HepG2 (cell line): ENCODE results near the gene LMAN1L. TPM values are rescaled to one million over a fixed set of nuclear protein-coding genes. Genes with fewer than 3 reads are reported as not detected.
A peak's percentile ranks its signal among the peaks of the same experiment; 100 is the strongest.

Experiments
- ATAC-seq: fragments of 200-7000 bp; cut with Tn5 transposase; 3 replicates; pipeline ENCODE4 v1.9.1; 2020; ENCODE audit warnings: mild to moderate bottlenecking, moderate library complexity
- BruUV-seq: library from RNA; stranded (reverse); fragments of 400-500 nt; replicated peaks from 2 replicates; lab custom pipeline; 2021; lab: Mats Ljungman, UMichigan
- CTCF ChIA-PET: fragments of 300-600 bp; formaldehyde crosslinking; extraction: SDS; loops from one replicate; lab custom pipeline; 2021; ENCODE audit warnings: low total read pairs, inconsistent platforms, low intra/inter-chr PET ratio; lab: Yijun Ruan, JAX
- POLR2A ChIA-PET: fragments of 350-600 bp; sonication (Branson Sonifier 250); formaldehyde crosslinking; loops from one replicate; lab custom pipeline; 2020; ENCODE audit warnings: antibody characterized with exemption, inconsistent platforms; lab: Yijun Ruan, JAX
- DNase-seq: peaks from one replicate; pipeline ENCODE4 v3.0.0-alpha.2; 2015; ENCODE audit warnings: low spot score
- FAIRE-seq: peaks from 3 replicates; lab custom pipeline; 2011; peaks lifted over from hg19 to GRCh38; lab: Jason Lieb, UNC
- H2AFZ ChIP-seq: one replicate; pipeline ENCODE4 v1.6.1; 2011; ENCODE audit warnings: low read length, inconsistent platforms
- H3K27ac ChIP-seq: fragments of 300-600 bp; 3 replicates; pipeline ENCODE4 v1.8.0; 2011; ENCODE audit warnings: mixed run types, mild to moderate bottlenecking, mixed read lengths, low read length, inconsistent platforms; ENCODE audit not compliant: insufficient read depth; ENCODE audit errors: extremely low read length
- H3K27me3 ChIP-seq, 2 experiments: fragments of 200-600 bp in 1 of 2; 2 replicates in 1 of 2; 3 replicates in 1 of 2; pipeline versions ENCODE4 v1.6.0 to v1.8.0; 2011; ENCODE audit warnings: low read length in 2 of 2, mild to moderate bottlenecking in 2 of 2, moderate library complexity in 2 of 2, inconsistent platforms in 1 of 2; ENCODE audit not compliant: insufficient read depth in 2 of 2, control insufficient read depth in 1 of 2
- H3K36me3 ChIP-seq, 2 experiments: fragments of 200-600 bp in 1 of 2; replicated peaks in 1 of 2; 2 replicates in 1 of 2; 3 replicates in 1 of 2; pipeline versions ENCODE4 v1.5.1 to v1.8.0; 2011; ENCODE audit warnings: low read length in 2 of 2, inconsistent platforms in 1 of 2; ENCODE audit not compliant: insufficient read depth in 2 of 2, control insufficient read depth in 1 of 2
- H3K4me1 ChIP-seq: 2 replicates; pipeline ENCODE4 v1.5.1; 2012; ENCODE audit warnings: low read length, inconsistent platforms; ENCODE audit not compliant: insufficient read depth
- H3K4me2 ChIP-seq: 2 replicates; pipeline ENCODE4 v1.6.0; 2011; ENCODE audit warnings: low read depth, low read length, inconsistent platforms
- H3K4me3 ChIP-seq, 3 experiments: fragments of 200-600 bp in 1 of 3; sonication (generic), shearing (Covaris generic) in 1 of 3; replicated peaks in 1 of 3; 2 replicates each; pipeline ENCODE4 v1.5.1; 2011 to 2016; ENCODE audit warnings: low read length in 3 of 3, inconsistent platforms in 2 of 3, low read depth in 2 of 3, mild to moderate bottlenecking in 2 of 3, control low read depth in 1 of 3, mixed read lengths in 1 of 3; ENCODE audit not compliant: insufficient read depth in 1 of 3
- H3K79me2 ChIP-seq: one replicate; pipeline ENCODE4 v1.6.1; 2011; ENCODE audit warnings: low read length, inconsistent platforms; ENCODE audit not compliant: insufficient read depth
- H3K9ac ChIP-seq: 2 replicates; pipeline ENCODE4 v1.6.0; 2011; ENCODE audit warnings: mild to moderate bottlenecking, low read depth, low read length, inconsistent platforms; ENCODE audit not compliant: insufficient read depth
- H3K9me3 ChIP-seq: 2 replicates; pipeline ENCODE4 v1.5.1; 2012; ENCODE audit warnings: mild to moderate bottlenecking, low read length
- H4K20me1 ChIP-seq: 2 replicates; pipeline ENCODE4 v1.6.0; 2011; ENCODE audit warnings: inconsistent platforms, mild to moderate bottlenecking, low read length, moderate library complexity; ENCODE audit not compliant: insufficient read depth
- CBFB ChIP-seq: sonication (generic); formaldehyde crosslinking; IDR thresholded peaks from 2 replicates; pipeline ENCODE4 v1.4.0; 2020; ENCODE audit warnings: missing genetic modification reagents
- KDM2A ChIP-seq: sonication (generic); formaldehyde crosslinking; IDR thresholded peaks from 2 replicates; pipeline ENCODE4 v1.4.0; 2020; ENCODE audit warnings: low read depth, missing genetic modification reagents, borderline replicate concordance
- MED8 ChIP-seq: sonication (generic); formaldehyde crosslinking; IDR thresholded peaks from 2 replicates; pipeline ENCODE4 v1.8.1; 2023; ENCODE audit warnings: mild to moderate bottlenecking, missing genetic modification reagents; ENCODE audit not compliant: insufficient replicate concordance
- POLR2G ChIP-seq: fragments of 200-400 bp; formaldehyde crosslinking; IDR thresholded peaks from 2 replicates; pipeline ENCODE4 v1.6.1; 2018; ENCODE audit warnings: mild to moderate bottlenecking, low read depth, low read length, moderate library complexity
- STAG1 ChIP-seq: sonication (generic); formaldehyde crosslinking; IDR thresholded peaks from 2 replicates; pipeline ENCODE4 v1.4.0; 2020; ENCODE audit warnings: missing genetic modification reagents
- ZNF451 ChIP-seq: sonication (generic); formaldehyde crosslinking; IDR thresholded peaks from 2 replicates; pipeline ENCODE4 v1.5.0; 2020; ENCODE audit warnings: mild to moderate bottlenecking, missing genetic modification reagents
- ZNF772 ChIP-seq: sonication (generic); formaldehyde crosslinking; IDR thresholded peaks from 2 replicates; pipeline ENCODE4 v1.5.0; 2020; ENCODE audit warnings: mild to moderate bottlenecking, missing genetic modification reagents
- ZNF780A ChIP-seq: sonication (generic); formaldehyde crosslinking; IDR thresholded peaks from 2 replicates; pipeline ENCODE4 v1.8.0; 2022; ENCODE audit warnings: mild to moderate bottlenecking, missing genetic modification reagents, moderate library complexity
- WGBS: methylation state at CpG from one replicate; pipeline ENCODE4 v1.1.6; 2017; ENCODE audit warnings: low lambda C conversion rate; 5-methylcytosine and 5-hydroxymethylcytosine counted together
- in situ Hi-C: cut with HindIII; loops from 2 replicates; pipeline ENCODE4 v1.10.0; 2017; ENCODE audit warnings: low pct_unique_long_range_greater_than_20kb; ENCODE audit not compliant: extremely low pct_ligation_motif_present
- intact Hi-C: fragments of 100-400 bp; cut with micrococcal nuclease; formaldehyde crosslinking; loops from one replicate; pipeline ENCODE4 v1.10.0; 2022; ENCODE audit not compliant: unreplicated experiment
- polyA plus RNA-seq, 8 experiments: library from polyadenylated mRNA; depleted of rRNA in 3 of 8; stranded (reverse) in 7 of 8; unstranded in 1 of 8; fragments of >200 nt; fragmentation: Illumina TruSeq in 4 of 8; extraction: Trizol in 4 of 8; gene quantifications; 2 replicates each; pipeline versions ENCODE4 v1.2.1 to v1.2.3, GENCODE V29; 2011 to 2016; ENCODE audit warnings: low read depth in 4 of 8, missing spikeins in 1 of 8, mixed read lengths in 1 of 8; ENCODE audit not compliant: insufficient read depth in 1 of 8
- total RNA-seq, 5 experiments: library from RNA; depleted of rRNA; stranded (reverse); fragments of >200 nt; fragmentation: Illumina TruSeq; extraction: Trizol; gene quantifications; 2 replicates each; pipeline ENCODE4 v1.2.3, GENCODE V29; 2016; ENCODE audit warnings: low read depth in 1 of 5
- TF ChIP-seq, protein P1 (sequence below): sonication (generic); formaldehyde crosslinking; conservative IDR thresholded peaks from 2 replicates; pipeline ENCODE4 v1.4.0; 2020; ENCODE audit warnings: mild to moderate bottlenecking, missing genetic modification reagents, moderate library complexity

The LMAN1L gene
- total and polyA plus RNA-seq, 2 of the 13 experiments (the other 11 are each of a cell fraction or from before 2014, with no cell fraction given), result not detected

DNA sequence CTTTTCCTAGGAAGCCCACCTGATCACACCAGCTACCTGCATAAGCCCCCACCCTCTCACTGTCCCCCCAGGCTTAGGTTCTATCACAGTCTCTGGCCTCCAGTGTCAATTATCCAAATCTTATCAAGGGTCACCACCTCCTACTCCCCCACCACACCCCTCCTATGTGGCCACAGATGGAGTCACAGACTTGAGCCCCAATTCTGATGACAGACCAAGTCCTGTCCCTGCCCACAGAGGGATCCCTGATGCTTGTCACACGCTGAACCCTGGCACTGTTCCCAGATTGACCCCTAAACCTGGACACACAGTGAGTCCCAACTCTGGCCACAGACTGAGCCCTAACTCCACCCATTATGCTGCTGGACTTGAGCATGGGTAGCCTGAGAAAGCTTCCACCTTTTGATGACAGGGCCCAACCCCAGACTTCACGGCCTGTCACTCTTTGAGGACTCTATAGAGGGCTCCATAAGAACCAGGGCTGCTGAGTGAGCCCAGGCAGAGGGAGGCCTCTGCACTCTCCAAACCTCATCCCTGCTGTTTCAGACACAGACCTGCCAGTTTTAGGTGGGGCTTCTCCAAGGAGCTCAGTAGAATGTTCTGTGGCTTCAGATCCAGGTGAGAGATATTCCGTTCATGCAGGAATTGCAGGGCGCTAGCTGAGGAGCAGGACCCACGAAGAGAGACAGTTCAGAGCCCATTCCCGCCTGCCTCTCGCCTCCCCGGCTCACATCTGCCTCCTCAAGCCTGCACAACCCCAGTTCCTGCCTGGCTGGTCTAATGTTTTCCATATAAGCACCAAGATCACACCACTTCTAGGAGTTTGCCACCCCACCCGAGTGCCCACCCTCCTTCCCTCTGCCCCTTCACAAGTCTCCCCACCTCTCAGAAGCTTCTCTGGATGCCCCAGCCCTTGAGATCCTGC is 28.5 kb downstream of the LMAN1L start:
- H3K27ac ChIP-seq, result no peak overlapping the region
- DNase-seq (no peak), ATAC-seq (no peak), FAIRE-seq (no peak)
- TF ChIP-seq KDM2A (no peak), ZNF451 (CRISPR knock-in tag) (no peak)
- no peaks in the 10 kb centered on the region for H3K79me2 ChIP-seq
- BruUV-seq, result no TSS peak
- H2AFZ ChIP-seq, result no peak overlapping the region
- H3K4me3 ChIP-seq, result no peak overlapping the region
- peaks cover 6 to 17% of the 10 kb centered on the region in 2 experiments; a peak in 4 of 5 replicates for H3K36me3 ChIP-seq
- intact Hi-C loops, result no loop called here
- CTCF ChIA-PET, result no interaction called here
- H3K4me1 ChIP-seq, result peaks cover 22% of the 10 kb centered on the region
- 81% methylated on average over 8 of the region's 9 CpGs for WGBS
- H3K9me3 ChIP-seq, result no peaks in the 10 kb centered on the region
- no peaks in the 10 kb centered on the region for H3K27me3 ChIP-seq
- no peaks in the 10 kb centered on the region for H4K20me1 ChIP-seq
- in situ Hi-C loops, result no loop called here
- no peak overlapping the region for H3K4me2 ChIP-seq
- POLR2A ChIA-PET, result no interaction called here
- no peak overlapping the region for H3K9ac ChIP-seq

DNA sequence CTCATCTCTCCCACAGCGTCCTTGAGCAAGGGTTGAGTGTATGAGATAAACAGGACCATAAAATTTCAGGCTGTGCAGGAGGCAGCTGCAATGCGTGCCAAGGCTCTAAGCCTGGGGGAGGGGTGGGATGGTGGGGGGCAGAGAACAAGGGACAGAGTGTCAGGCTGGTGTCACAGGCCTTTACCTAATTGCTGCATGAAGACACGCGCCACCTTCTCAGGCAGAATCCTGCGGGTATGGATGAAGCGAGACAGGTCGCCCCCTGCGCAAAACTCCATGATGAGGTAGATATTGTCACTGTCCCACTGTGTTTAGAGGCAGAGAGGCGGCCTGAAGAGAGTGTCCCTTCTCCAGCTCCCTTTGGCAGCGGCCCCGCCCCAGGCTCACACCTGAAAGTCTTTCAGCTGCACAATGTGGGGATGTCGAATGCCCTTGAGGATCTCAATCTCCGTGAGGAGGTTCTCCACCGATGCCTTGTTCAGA is 29.3 kb downstream of the LMAN1L start:
- WGBS, result 94% methylated on average over 14 of the region's 14 CpGs
- no peak for DNase-seq
- POLR2A ChIA-PET, result interaction anchor here (0.6 to 1.0 kb wide), 5 partner anchors 16 to 60 kb away, joined by 3 to 7 read pairs (median 4); no protein-coding TSS in a partner anchor
- H3K4me3 ChIP-seq, result peak overlapping the region in 2 of 3 experiments; percentile 80 to 84; a peak in 5 of 6 replicates
- peak overlapping the region; percentile 71; the same call in 1 of the 2 replicates for H3K9ac ChIP-seq
- no peak for FAIRE-seq
- H3K27ac ChIP-seq, result no peak overlapping the region
- peaks cover 22% of the 10 kb centered on the region for H3K4me1 ChIP-seq
- peak overlapping the region; percentile 89 for H3K4me2 ChIP-seq
- in situ Hi-C loops (no loop called here), intact Hi-C loops (loop anchor here (2.0 kb wide), 1 partner anchor 15 kb away; no protein-coding TSS in a partner anchor)
- TSS peak; percentile 27 for BruUV-seq
- H4K20me1 ChIP-seq, result no peaks in the 10 kb centered on the region
- TF ChIP-seq ZNF780A (CRISPR knock-in tag), result no peak
- no peak for TF ChIP-seq CBFB (CRISPR knock-in tag)
- TF ChIP-seq ZNF772 (CRISPR knock-in tag), result no peak
- TF ChIP-seq POLR2G, result no peak
- TF ChIP-seq, protein P1, sequence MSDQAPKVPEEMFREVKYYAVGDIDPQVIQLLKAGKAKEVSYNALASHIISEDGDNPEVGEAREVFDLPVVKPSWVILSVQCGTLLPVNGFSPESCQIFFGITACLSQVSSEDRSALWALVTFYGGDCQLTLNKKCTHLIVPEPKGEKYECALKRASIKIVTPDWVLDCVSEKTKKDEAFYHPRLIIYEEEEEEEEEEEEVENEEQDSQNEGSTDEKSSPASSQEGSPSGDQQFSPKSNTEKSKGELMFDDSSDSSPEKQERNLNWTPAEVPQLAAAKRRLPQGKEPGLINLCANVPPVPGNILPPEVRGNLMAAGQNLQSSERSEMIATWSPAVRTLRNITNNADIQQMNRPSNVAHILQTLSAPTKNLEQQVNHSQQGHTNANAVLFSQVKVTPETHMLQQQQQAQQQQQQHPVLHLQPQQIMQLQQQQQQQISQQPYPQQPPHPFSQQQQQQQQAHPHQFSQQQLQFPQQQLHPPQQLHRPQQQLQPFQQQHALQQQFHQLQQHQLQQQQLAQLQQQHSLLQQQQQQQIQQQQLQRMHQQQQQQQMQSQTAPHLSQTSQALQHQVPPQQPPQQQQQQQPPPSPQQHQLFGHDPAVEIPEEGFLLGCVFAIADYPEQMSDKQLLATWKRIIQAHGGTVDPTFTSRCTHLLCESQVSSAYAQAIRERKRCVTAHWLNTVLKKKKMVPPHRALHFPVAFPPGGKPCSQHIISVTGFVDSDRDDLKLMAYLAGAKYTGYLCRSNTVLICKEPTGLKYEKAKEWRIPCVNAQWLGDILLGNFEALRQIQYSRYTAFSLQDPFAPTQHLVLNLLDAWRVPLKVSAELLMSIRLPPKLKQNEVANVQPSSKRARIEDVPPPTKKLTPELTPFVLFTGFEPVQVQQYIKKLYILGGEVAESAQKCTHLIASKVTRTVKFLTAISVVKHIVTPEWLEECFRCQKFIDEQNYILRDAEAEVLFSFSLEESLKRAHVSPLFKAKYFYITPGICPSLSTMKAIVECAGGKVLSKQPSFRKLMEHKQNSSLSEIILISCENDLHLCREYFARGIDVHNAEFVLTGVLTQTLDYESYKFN (CRISPR knock-in tag), result no peak
- TF ChIP-seq MED8 (CRISPR knock-in tag), result no peak
- no peak for TF ChIP-seq STAG1
- no peak for ATAC-seq
- H3K79me2 ChIP-seq, result no peaks in the 10 kb centered on the region
- H3K27me3 ChIP-seq, result no peaks in the 10 kb centered on the region
- CTCF ChIA-PET, result interaction anchor here (1.0 to 1.8 kb wide), 2 partner anchors 71 to 73 kb away, joined by 3 to 6 read pairs; no protein-coding TSS in a partner anchor
- no peak overlapping the region for H2AFZ ChIP-seq
- H3K9me3 ChIP-seq, result no peaks in the 10 kb centered on the region
- peaks cover 6 to 17% of the 10 kb centered on the region in 2 experiments; a peak in 4 of 5 replicates for H3K36me3 ChIP-seq
